Hypothalamus (tissue), 51 donors: ENCODE results near the gene EIF3K.

ENCODE experiments used
- DNase-seq, 51 donors: peaks; one replicate each; lab custom pipeline; 2025; lab: John Stamatoyannopoulos, UW

EIF3K gene

GRCh38 chr19:38665219-38665931 lies 46.4 kb downstream of the EIF3K start:
- DNase-seq = no peak

GRCh38 chr19:38665950-38666662 lies 47.1 kb downstream of the EIF3K start:
- no peak for DNase-seq

GRCh38 chr19:38666663-38667511 lies 47.9 kb downstream of the EIF3K start:
- DNase-seq = peak in 5 of 51 donors; percentile 10 to 37 (median 29)

GRCh38 chr19:38667661-38668171 lies 48.7 kb downstream of the EIF3K start:
- DNase-seq = no peak

- DNase-seq = no peak
Measured at GRCh38 chr19:38669552-38669951, 50.6 kb downstream of the EIF3K start.

GRCh38 chr19:38670921-38671398 lies 52.0 kb downstream of the EIF3K start:
- no peak for DNase-seq

- DNase-seq = no peak
Measured at GRCh38 chr19:38671654-38672053, 52.7 kb downstream of the EIF3K start.

- DNase-seq = no peak
Measured at GRCh38 chr19:38673030-38673429, 54.0 kb downstream of the EIF3K start.

- DNase-seq = no peak
Measured at GRCh38 chr19:38674388-38675171, 55.6 kb downstream of the EIF3K start.

- peak in 17 of 51 donors; percentile 9 to 56 (median 32) for DNase-seq
Measured at GRCh38 chr19:38675611-38676010, 56.6 kb downstream of the EIF3K start.

GRCh38 chr19:38676023-38676877 lies 57.3 kb downstream of the EIF3K start:
- DNase-seq = no peak

- no peak for DNase-seq
Measured at GRCh38 chr19:38676878-38677646, 58.1 kb downstream of the EIF3K start.

GRCh38 chr19:38678217-38678890 lies 59.4 kb downstream of the EIF3K start:
- DNase-seq = no peak

GRCh38 chr19:38678891-38679494 lies 60.0 kb downstream of the EIF3K start:
- DNase-seq = no peak

- no peak for DNase-seq
Measured at GRCh38 chr19:38679839-38680238, 60.9 kb downstream of the EIF3K start.

GRCh38 chr19:38682195-38682867 lies 63.3 kb downstream of the EIF3K start:
- DNase-seq = no peak
